ENCODE measurements around the gene IL17RC.

Gene IL17RC

GRCh38 chr3:9879830-9880549 lies 36.9 kb upstream of the IL17RC start, which contains the start of gene CIDEC:
CIDEC (minus strand) TSS chr3:9880253; CDS start chr3:9878486, 1,767 bp downstream.
- H3K4me1 ChIP-seq (ENCODE audit: control insufficient read depth in 1 of 2, insufficient read depth in 2 of 2, low read length in 2 of 2), result peaks cover 0 to 6% of the 10 kb centered on the region in 2 experiments
- H2BK12ac ChIP-seq (ENCODE audit: low read length), result no peak within 1 kb of the TSS
- no peak within 1 kb of the TSS for H3K4me3 ChIP-seq (ENCODE audit: low read depth, low read length)
- no peak for DNase-seq
- H3K4ac ChIP-seq (ENCODE audit: low read depth, low read length), result no peak within 1 kb of the TSS
- H4K8ac ChIP-seq (ENCODE audit: low read depth, low read length), result no peak within 1 kb of the TSS
- H4K12ac ChIP-seq (ENCODE audit: low read depth, low read length), result no peak within 1 kb of the TSS
- WGBS (ENCODE audit: extremely low coverage, insufficient coverage, insufficient read length), result no CpG with 5 or more reads among the region's 7 CpGs
- no peak within 1 kb of the TSS for H4K91ac ChIP-seq (ENCODE audit: low read depth, low read length)
- no peak within 1 kb of the TSS for H3K23ac ChIP-seq (ENCODE audit: low read length)
- no peak within 1 kb of the TSS for H3K4me2 ChIP-seq (ENCODE audit: low read length)
- no peak within 1 kb of the TSS for H3K14ac ChIP-seq (ENCODE audit: low read length)
- no peak within 1 kb of the TSS for H2BK120ac ChIP-seq (ENCODE audit: insufficient read depth, low read length, poor library complexity)
- H3K36me3 ChIP-seq (ENCODE audit: control insufficient read depth in 1 of 2, insufficient read depth in 2 of 2, low read length in 2 of 2), result no peaks in the 10 kb centered on the region
- H3K27me3 ChIP-seq (ENCODE audit: insufficient read depth, low read length), result no peaks in the 10 kb centered on the region
- H3K18ac ChIP-seq (ENCODE audit: low read length), result no peak within 1 kb of the TSS
- no peak within 1 kb of the TSS for H3K27ac ChIP-seq (ENCODE audit: low read depth, low read length)
- no peaks in the 10 kb centered on the region for H3K79me2 ChIP-seq (ENCODE audit: control insufficient read depth, insufficient read depth, low read length, poor library complexity)
- H2BK5ac ChIP-seq (ENCODE audit: low read depth, low read length, poor library complexity), result no peak within 1 kb of the TSS
- H3K79me1 ChIP-seq (ENCODE audit: low read length), result peaks cover 7% of the 10 kb centered on the region
- H2AFZ ChIP-seq (ENCODE audit: insufficient read depth, low read length, poor library complexity), result no peak within 1 kb of the TSS
- no peak within 1 kb of the TSS for H2AK5ac ChIP-seq (ENCODE audit: low read length)
- H3K9ac ChIP-seq (ENCODE audit: low read length), result no peak within 1 kb of the TSS
- H3K9me3 ChIP-seq (ENCODE audit: insufficient read depth, low read depth, low read length), result no peaks in the 10 kb centered on the region

DNA sequence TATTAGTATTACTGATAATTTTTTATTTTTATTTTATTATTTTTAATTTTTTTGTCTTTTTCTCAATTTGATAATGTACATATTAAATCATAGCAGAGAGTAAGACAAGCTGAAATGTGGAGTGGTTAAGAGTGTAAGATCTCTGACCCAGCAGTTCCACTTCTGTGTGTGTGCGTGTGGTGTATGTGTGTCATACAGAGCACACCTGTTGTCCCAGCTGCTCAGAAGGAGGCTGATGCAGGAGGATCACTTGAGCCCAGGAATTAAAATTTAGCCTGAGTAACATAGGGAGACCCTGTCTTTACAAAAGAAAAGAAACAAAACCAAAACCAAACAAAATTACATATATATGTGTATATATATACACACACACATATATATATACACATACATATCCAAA lies 35.5 kb upstream of the IL17RC start:
- Histone ChIP-seq H3K27ac (ENCODE audit: low read depth, low read length) (no peak overlapping the region), H3K4me2 (ENCODE audit: low read length) (no peak overlapping the region), H3K14ac (ENCODE audit: low read length) (no peak overlapping the region), H3K36me3 (ENCODE audit: control insufficient read depth in 1 of 2, insufficient read depth in 2 of 2, low read length in 2 of 2) (no peaks in the 10 kb centered on the region), H3K9me3 (ENCODE audit: insufficient read depth, low read depth, low read length) (no peaks in the 10 kb centered on the region), H3K18ac (ENCODE audit: low read length) (no peak overlapping the region), H3K4me3 (ENCODE audit: low read depth, low read length) (no peak overlapping the region), H4K91ac (ENCODE audit: low read depth, low read length) (no peak overlapping the region), H2BK5ac (ENCODE audit: low read depth, low read length, poor library complexity) (no peak overlapping the region), H3K79me2 (ENCODE audit: control insufficient read depth, insufficient read depth, low read length, poor library complexity) (no peaks in the 10 kb centered on the region), H2BK120ac (ENCODE audit: insufficient read depth, low read length, poor library complexity) (no peak overlapping the region), H2AK5ac (ENCODE audit: low read length) (no peak overlapping the region), H3K9ac (ENCODE audit: low read length) (no peak overlapping the region), H3K4me1 (ENCODE audit: control insufficient read depth in 1 of 2, insufficient read depth in 2 of 2, low read length in 2 of 2) (peaks cover 0 to 6% of the 10 kb centered on the region in 2 experiments), H4K12ac (ENCODE audit: low read depth, low read length) (no peak overlapping the region), H2AFZ (ENCODE audit: insufficient read depth, low read length, poor library complexity) (no peak overlapping the region), H3K79me1 (ENCODE audit: low read length) (peaks cover 9% of the 10 kb centered on the region), H3K4ac (ENCODE audit: low read depth, low read length) (no peak overlapping the region), H2BK12ac (ENCODE audit: low read length) (no peak overlapping the region), H3K23ac (ENCODE audit: low read length) (no peak overlapping the region), H3K27me3 (ENCODE audit: insufficient read depth, low read length) (no peaks in the 10 kb centered on the region), H4K8ac (ENCODE audit: low read depth, low read length) (no peak overlapping the region)
- DNase-seq, result no peak
- no CpG with 5 or more reads among the region's 1 CpG for WGBS (ENCODE audit: extremely low coverage, insufficient coverage, insufficient read length)

DNA sequence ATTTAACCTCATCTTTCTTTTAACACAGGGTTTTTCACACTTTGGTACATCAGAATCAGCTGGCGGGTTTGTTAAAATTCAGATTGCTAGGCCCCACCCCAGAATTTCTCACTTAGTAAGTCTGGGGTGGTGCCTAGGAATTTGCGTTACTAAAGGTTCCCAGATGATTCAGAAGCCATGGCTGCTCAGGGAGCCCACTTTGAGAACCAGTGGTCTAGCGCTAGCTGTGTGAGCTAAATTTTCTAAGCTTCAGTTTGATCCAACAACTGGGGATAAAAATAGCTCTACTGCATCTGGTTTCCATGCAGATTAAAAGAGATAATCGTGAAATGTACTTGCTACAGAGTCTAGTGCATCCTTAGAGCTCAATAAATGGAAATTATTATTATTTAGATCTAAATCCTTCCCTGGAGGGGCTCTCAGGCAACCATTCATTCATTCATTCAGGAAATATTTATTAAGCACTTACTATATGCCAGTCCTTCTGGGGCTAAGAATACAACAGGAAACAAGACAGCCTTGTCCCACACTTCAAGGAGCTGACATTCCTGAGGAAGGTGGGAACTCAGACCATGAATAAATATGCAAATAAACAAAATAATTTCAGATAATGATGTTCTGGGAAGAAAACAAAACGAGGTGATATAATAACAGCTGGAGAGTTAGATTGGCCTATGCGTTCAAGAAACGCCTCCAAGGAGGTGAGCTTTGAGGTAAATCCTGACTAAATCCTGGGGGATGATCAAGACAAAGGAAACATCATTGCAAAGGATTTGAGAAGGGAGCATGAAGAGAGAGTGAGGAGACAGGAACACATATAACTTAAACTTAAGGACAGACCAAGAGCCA lies 33.0 kb upstream of the IL17RC start:
- Histone ChIP-seq H3K27ac (ENCODE audit: low read depth, low read length) (peak overlapping the region; percentile 92), H2BK5ac (ENCODE audit: low read depth, low read length, poor library complexity) (peak overlapping the region; percentile 94)

DNA sequence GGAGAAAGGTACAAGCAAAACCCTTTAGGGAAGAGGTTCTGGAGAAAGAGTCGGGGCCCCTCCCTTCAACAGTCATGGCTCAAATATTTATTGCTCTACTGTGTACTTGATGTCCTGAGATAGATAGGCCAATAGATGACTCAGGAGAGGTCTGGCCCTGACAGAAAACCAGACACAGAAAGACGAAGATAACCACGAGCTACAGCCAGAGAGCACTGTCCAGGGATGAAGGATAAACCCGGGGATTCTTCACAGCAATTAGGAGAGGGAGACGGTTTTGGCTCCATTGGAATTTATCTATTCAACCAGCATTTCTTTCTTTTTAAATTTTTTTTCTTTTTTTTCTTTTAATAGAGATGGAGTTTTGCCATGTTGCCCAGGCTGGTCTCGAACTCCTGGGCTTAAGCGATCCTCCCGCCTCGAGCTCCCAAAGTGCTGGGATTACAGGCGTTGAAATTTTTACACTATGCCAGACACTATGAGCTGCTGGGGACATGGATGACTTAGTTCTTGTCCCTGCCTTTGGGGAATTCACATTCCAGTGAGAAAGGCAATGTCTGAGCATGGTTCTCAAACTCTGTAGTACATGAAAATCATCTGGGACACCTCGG lies 32.2 kb upstream of the IL17RC start:
- H3K9ac ChIP-seq (ENCODE audit: low read length), result no peak overlapping the region

More for the DNA sequence above, 33.0 kb upstream of the IL17RC start:
- Histone ChIP-seq H3K9ac (ENCODE audit: low read length) (no peak overlapping the region), H4K12ac (ENCODE audit: low read depth, low read length) (no peak overlapping the region), H3K9me3 (ENCODE audit: insufficient read depth, low read depth, low read length) (no peaks in the 10 kb centered on the region), H2BK120ac (ENCODE audit: insufficient read depth, low read length, poor library complexity) (peak overlapping the region; percentile 94), H2AFZ (ENCODE audit: insufficient read depth, low read length, poor library complexity) (no peak overlapping the region), H3K4me3 (ENCODE audit: low read depth, low read length) (no peak overlapping the region), H3K79me2 (ENCODE audit: control insufficient read depth, insufficient read depth, low read length, poor library complexity) (no peaks in the 10 kb centered on the region), H3K4me2 (ENCODE audit: low read length) (no peak overlapping the region), H2AK5ac (ENCODE audit: low read length) (no peak overlapping the region), H3K79me1 (ENCODE audit: low read length) (peaks cover 9% of the 10 kb centered on the region), H3K23ac (ENCODE audit: low read length) (no peak overlapping the region), H3K4ac (ENCODE audit: low read depth, low read length) (no peak overlapping the region), H4K91ac (ENCODE audit: low read depth, low read length) (peak overlapping the region; percentile 76), H3K18ac (ENCODE audit: low read length) (no peak overlapping the region), H3K4me1 (ENCODE audit: control insufficient read depth in 1 of 2, insufficient read depth in 2 of 2, low read length in 2 of 2) (peaks cover 0 to 6% of the 10 kb centered on the region in 2 experiments), H2BK12ac (ENCODE audit: low read length) (peak overlapping the region; percentile 50), H3K14ac (ENCODE audit: low read length) (peak overlapping the region; percentile 53), H3K27me3 (ENCODE audit: insufficient read depth, low read length) (no peaks in the 10 kb centered on the region), H4K8ac (ENCODE audit: low read depth, low read length) (peak overlapping the region; percentile 29), H3K36me3 (ENCODE audit: control insufficient read depth in 1 of 2, insufficient read depth in 2 of 2, low read length in 2 of 2) (no peaks in the 10 kb centered on the region)
- no CpG with 5 or more reads among the region's 7 CpGs for WGBS (ENCODE audit: extremely low coverage, insufficient coverage, insufficient read length)
- DNase-seq, result peak in 1 of 2 donors; percentile 23

More for the DNA sequence above, 32.2 kb upstream of the IL17RC start:
- Histone ChIP-seq H4K91ac (ENCODE audit: low read depth, low read length) (peak overlapping the region; percentile 65), H2BK12ac (ENCODE audit: low read length) (peak overlapping the region; percentile 63), H3K4me2 (ENCODE audit: low read length) (no peak overlapping the region), H2BK120ac (ENCODE audit: insufficient read depth, low read length, poor library complexity) (peak overlapping the region; percentile 63), H3K23ac (ENCODE audit: low read length) (no peak overlapping the region), H3K4ac (ENCODE audit: low read depth, low read length) (peak overlapping the region; percentile 53), H2BK5ac (ENCODE audit: low read depth, low read length, poor library complexity) (peak overlapping the region; percentile 80), H3K9me3 (ENCODE audit: insufficient read depth, low read depth, low read length) (no peaks in the 10 kb centered on the region), H3K4me1 (ENCODE audit: control insufficient read depth in 1 of 2, insufficient read depth in 2 of 2, low read length in 2 of 2) (peaks cover 0 to 6% of the 10 kb centered on the region in 2 experiments), H4K12ac (ENCODE audit: low read depth, low read length) (no peak overlapping the region), H3K27me3 (ENCODE audit: insufficient read depth, low read length) (no peaks in the 10 kb centered on the region), H3K79me2 (ENCODE audit: control insufficient read depth, insufficient read depth, low read length, poor library complexity) (no peaks in the 10 kb centered on the region), H2AK5ac (ENCODE audit: low read length) (no peak overlapping the region), H3K14ac (ENCODE audit: low read length) (no peak overlapping the region), H3K36me3 (ENCODE audit: control insufficient read depth in 1 of 2, insufficient read depth in 2 of 2, low read length in 2 of 2) (no peaks in the 10 kb centered on the region), H4K8ac (ENCODE audit: low read depth, low read length) (peak overlapping the region; percentile 33), H2AFZ (ENCODE audit: insufficient read depth, low read length, poor library complexity) (no peak overlapping the region), H3K27ac (ENCODE audit: low read depth, low read length) (peak overlapping the region; percentile 92), H3K18ac (ENCODE audit: low read length) (no peak overlapping the region), H3K79me1 (ENCODE audit: low read length) (peaks cover 9% of the 10 kb centered on the region), H3K4me3 (ENCODE audit: low read depth, low read length) (no peak overlapping the region)
- no CpG with 5 or more reads among the region's 11 CpGs for WGBS (ENCODE audit: extremely low coverage, insufficient coverage, insufficient read length)
- DNase-seq, result peak; percentile 75 to 87

Measured in trophoblast cell (in vitro differentiated cells and primary cell).